Fibroblast of upper back skin (primary cell): ENCODE measurements around the gene GGA1.
A peak's percentile ranks its signal among the peaks of the same experiment; 100 is the strongest.

ENCODE experiments used
- DNase-seq: peaks from one replicate; pipeline ENCODE4 v3.0.0-alpha.2; 2013

Gene GGA1

GRCh38 chr22:37608477-37609239 lies at the start of gene GGA1:
Gene GGA1 (plus strand): TSS chr22:37608834. CDS start chr22:37608861, 27 bp downstream.
- DNase-seq: peak; percentile 98

DNA sequence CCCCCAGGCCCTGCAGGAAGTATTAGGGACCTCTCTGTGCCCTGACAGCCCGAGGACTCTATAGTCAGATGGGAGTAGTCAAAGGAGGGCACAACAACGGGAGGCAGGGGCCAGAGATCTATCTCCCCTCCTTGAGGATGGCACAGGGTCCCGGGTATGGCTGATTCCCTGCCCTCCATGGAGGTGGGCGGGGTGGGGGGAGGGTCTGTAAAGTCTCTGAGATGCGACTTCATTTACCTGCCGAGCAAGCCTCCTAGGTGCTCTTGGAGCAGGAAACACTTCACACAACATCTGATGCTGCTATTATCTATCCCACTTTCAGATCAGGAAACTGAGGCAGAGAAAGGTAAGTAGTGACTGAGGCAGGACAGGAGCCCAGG lies 49.1 kb upstream of the GGA1 start:
- no peak for DNase-seq

GRCh38 chr22:37559901-37560607 lies 48.6 kb upstream of the GGA1 start, which contains the start of gene CDC42EP1:
Gene CDC42EP1 (plus strand): TSS chr22:37560480. CDS start chr22:37566350, 5,870 bp downstream.
- DNase-seq: peak; percentile 48

DNA sequence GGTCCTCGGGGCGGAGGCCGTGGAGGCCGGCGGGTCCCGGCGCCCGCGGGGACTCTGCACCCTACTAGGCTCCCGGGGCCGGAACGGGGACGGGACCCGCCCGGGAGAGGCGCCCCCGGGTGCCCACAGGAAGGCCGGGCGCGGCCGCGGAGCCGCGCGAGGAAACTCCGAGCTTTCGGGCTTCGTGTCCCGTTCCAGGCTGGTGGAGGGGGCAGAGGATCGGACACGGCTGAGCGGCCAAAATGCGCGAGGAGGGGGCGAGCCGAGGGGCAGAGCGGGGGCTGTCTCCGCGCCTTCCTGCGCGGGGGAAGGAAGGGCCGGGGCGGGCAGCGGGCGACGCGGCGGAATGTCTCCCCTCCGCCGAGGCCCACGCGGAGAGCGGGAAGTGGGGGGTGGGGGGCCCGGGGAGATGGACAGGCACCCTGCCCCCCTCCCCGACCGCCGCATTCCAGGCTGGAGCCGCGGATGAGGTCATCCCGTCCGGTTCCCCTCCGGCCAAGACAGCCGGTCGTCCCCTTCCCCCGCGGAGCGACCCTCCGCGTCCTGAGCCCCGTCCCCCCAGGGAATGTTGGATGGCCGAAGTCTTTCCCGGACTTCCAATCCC lies 47.9 kb upstream of the GGA1 start:
- peak; percentile 78 for DNase-seq

GRCh38 chr22:37561212-37562048 lies 47.2 kb upstream of the GGA1 start:
- peak; percentile 88 for DNase-seq

- no peak for DNase-seq
These were observed 46.4 kb upstream of the GGA1 start for GRCh38 chr22:37562049-37562875.

DNA sequence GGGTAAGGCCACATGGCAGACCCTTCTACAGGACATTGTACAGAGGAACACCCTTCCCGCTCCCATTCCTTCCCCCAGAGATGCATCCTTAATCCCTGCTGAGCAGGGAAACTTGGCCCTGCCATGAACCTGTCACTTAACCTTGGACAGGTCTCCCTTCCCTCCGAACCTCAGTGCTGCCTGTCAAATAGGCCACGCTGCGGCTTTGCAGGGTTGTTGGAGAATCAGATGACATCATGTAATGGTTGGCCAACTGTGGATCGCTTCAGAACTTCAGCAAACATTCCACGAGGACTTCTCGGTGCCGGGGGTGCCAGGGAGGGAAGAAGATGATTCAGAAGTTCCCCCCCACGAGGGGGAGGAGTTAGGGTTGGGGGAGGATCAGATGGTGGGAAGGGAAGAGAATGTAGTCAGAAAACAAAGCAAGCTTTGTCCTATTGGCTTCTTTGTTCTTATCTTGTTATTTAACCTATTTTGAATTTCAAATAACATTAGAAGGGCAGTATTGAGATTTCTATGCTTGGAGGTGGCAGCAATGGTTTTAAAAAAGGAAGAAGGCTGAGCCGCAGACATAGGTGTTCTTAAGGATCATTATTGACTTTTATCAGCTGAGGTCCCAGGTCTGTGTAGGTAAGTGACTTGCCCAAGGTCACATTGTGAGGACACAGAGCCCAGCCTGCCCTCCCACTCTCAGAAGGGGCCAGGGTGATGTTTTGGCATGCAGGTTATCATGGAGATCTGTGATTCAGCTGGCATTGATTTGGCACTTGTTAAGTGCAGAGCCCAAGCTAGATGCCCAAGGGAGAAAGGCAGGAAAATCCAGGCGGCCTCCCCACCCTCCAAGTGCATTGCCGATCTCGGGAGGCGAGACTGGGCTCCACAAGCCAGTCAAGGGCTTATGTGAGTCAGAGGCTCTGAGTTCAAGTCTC lies 45.2 kb upstream of the GGA1 start:
- DNase-seq: peak; percentile 93

DNA sequence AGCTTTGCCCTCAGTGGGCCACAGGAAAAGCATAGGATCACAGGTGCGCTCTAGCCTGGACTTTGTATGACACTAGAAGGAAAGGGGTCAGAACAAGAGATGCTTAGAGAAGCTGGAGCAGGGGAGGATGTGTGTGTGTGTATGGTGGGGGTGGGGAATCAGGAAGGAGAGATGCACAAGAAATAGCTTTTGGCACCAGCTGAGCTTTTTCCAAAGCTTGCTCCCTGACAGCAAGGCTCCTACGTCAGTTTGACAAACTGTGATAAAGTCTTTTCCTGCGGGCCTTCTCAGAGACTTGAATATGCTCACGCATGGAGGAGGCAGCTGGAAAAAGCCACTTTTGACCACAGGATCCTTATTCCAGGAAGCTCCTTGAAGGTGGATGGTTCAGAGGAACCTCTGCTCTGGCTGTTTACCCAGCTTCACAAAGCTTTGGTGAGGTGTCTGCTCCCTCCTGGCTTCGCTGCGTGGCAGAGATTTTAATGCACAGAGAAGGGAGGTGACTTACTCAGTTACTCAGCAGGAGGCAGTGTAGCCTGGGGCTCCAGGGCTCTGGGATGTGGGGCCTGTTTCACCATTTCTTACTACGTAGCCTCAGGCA lies 44.4 kb upstream of the GGA1 start:
- DNase-seq: no peak

DNA sequence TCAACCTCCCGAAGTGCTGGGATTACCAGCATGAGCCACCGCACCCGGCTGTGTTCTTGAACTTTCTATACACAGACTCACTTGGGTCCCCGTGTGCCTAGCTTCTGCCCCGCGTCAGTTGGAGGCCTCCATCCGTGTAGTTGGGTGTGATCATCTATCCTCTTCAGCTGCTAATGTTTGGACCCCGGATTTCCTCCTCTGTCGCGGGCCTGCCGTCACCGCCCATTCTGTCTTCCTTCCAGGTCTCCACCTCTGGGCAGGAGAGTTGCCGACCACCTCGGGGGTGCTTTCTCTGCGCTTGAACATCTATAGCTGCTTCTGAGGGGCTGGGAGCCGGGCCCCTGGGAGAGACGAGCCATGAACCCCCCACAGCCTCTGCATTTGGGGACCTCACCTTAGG lies 42.8 kb upstream of the GGA1 start:
- DNase-seq: no peak

GRCh38 chr22:37566329-37566837 lies 42.3 kb upstream of the GGA1 start:
- no peak for DNase-seq

DNA sequence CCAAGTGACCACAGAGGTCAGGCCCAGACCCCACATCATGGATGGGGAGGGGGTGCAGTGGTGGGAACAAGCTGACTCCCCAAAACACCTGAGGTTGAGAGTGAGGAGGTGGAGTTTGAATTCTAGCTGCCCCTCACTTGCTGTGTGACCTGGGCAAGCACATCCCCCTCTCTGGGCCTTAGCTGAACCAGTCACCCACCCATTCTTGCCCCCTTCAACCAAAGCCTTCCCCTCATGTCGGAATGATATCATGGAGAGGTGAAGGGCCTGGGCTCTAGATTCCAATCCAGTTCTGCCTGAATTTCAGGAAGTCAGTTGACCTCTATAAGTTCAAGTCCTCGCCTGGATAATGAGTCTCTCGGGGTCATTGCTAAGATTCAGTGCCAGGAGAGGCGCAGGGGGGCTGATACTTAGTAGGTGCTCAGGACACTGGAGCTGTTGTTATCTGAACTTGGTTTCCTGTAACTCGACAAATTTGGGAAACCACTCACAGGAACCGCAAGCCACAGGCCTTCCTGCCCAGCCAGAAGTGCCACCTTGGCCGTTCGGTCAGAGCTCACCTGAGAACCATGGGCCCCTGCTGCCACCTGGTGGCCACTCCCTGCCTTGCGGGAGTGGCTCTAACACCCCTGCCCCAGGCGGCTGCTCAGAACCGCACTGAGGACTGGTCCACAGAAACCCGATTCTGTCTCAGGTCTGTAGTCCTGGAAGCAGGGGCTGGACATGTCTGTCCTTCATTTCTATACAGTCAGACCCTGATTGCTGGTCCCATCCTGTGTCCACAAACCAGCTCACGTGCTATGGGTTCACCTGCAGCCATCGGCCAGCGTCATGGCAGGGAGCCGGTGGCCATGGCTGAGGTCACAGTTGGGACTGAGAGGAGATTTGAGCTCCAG lies 41.5 kb upstream of the GGA1 start:
- peak; percentile 50 for DNase-seq

DNA sequence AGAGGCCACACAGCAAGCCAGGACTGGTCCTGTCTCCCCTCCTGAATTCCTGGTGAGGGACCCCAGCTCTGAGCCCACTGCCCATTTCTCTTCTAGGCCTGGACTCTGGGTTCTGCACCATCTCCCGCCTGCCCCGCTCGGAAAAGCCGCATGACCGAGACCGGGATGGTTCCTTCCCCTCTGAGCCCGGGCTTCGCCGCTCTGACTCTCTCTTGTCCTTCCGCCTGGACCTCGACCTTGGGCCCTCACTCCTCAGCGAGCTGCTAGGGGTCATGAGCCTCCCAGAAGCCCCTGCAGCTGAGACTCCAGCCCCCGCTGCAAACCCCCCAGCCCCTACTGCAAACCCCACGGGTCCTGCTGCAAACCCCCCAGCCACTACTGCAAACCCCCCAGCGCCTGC lies 40.6 kb upstream of the GGA1 start:
- DNase-seq: no peak

DNA sequence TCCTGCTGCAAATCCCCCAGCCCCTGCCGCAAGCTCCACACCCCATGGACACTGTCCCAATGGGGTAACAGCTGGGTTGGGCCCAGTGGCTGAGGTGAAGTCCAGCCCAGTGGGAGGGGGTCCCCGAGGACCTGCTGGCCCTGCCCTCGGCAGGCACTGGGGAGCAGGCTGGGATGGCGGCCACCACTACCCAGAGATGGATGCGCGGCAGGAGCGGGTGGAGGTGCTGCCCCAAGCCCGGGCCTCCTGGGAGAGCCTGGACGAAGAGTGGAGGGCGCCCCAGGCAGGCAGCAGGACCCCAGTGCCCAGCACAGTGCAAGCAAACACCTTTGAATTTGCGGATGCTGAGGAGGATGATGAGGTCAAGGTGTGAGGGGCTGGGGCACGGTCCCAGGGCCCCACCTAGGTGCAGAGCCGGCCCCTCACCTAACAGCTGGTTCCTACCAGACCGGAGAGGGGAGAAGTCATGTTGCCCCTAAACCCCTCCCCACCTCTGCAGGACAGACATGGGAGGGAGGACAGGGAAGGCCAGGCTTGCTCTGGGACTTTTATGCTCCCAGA lies 40.1 kb upstream of the GGA1 start:
- DNase-seq: no peak

- DNase-seq: no peak
These were observed 39.4 kb upstream of the GGA1 start for GRCh38 chr22:37569009-37569920.

DNA sequence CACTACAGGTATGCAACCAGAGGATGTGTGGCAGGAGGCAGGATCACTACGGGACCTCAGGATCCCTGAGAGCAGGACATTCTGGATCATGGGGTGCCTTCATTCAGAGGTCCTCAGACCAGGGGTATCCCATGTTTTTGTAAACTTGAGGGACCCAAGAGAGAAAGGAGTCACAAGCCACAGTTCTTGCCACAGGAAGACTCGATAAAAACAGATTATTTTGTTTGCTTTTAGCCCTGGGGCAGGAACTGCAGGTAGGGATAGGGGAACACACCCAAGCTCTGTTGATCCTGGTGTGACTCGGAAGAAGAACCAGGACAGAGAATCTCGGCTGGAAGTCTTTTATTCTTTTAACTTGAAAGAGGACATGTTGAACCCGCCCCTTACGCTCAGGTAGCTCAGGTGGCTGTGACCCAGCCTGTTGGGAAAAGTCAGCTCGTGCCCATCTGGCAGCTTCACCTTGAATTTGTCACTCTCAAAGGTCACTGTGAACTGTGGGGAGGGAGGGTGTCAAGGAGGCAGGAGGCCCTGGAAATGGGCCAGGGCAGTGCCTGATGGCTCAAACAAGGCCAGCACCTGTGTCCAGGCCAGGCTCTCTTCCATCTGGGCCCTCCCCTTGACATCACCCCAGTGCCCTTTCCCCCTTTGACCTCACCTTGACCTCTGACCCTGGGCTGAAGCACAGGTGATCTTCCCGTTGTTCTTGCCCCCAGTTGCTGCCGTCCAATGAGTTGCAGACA lies 38.5 kb upstream of the GGA1 start:
- no peak for DNase-seq

DNA sequence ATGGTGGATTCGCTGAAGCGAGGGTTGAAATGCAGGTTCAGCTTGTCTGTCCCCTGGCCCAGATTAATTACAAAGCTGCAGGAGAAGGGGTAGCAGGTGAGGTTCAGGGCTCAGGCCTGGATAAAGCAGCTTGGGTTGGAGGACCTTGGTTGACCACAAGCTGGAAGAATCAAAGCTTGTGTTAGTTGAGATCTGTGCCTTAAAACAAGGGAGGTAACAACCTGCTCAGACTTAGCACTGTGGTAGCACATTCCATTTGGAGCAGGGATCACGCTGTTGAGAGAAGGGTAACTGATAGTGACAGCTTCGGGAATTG lies 38.0 kb upstream of the GGA1 start:
- no peak for DNase-seq
